A549 (cell line): ENCODE data around the gene PCNX4. TPM values are rescaled to one million over a fixed set of nuclear protein-coding genes. Genes with fewer than 3 reads are reported as not detected.

ENCODE experiments used
- ATAC-seq, 2 experiments: fragments of 200-7000 bp in 1 of 2; fragments of >200 bp in 1 of 2; cut with Nextera tagmentation in 1 of 2; cut with Tn5 transposase in 1 of 2; 3 replicates each; pipeline versions ENCODE4 v1.8.0 to v1.9.1; 2018 to 2020; ENCODE audit warnings: mild to moderate bottlenecking in 1 of 2, moderate library complexity in 1 of 2
- CTCF ChIA-PET: fragments of 300-600 bp; sonication (Branson Sonifier 250); formaldehyde crosslinking; extraction: SDS; loops from one replicate; lab custom pipeline; 2021; ENCODE audit warnings: antibody characterized with exemption, inconsistent platforms; lab: Yijun Ruan, JAX
- POLR2A ChIA-PET: fragments of 350-600 bp; formaldehyde crosslinking; extraction: SDS; loops from one replicate; lab custom pipeline; 2021; ENCODE audit warnings: antibody characterized with exemption, inconsistent platforms; lab: Yijun Ruan, JAX
- DNase-seq, 2 experiments: peaks; one replicate each; pipeline versions ENCODE4 v3.0.0 to v3.0.0-alpha.2; 2011 to 2016; ENCODE audit warnings: low read depth in 1 of 2, low spot score in 1 of 2
- FAIRE-seq: peaks from 2 replicates; lab custom pipeline; 2011; peaks lifted over from hg19 to GRCh38; lab: Jason Lieb, UNC
- H3K27ac ChIP-seq, 2 experiments: fragments of >200 bp; sonication (Bioruptor Twin); formaldehyde crosslinking; 3 replicates each; pipeline ENCODE4 v1.5.1; 2016 to 2017
- H3K4me1 ChIP-seq: fragments of >200 bp; sonication (Bioruptor Twin); formaldehyde crosslinking; 3 replicates; pipeline ENCODE4 v1.6.1; 2016
- H3K4me2 ChIP-seq: fragments of >200 bp; sonication (Bioruptor Twin); formaldehyde crosslinking; 3 replicates; pipeline ENCODE4 v1.6.1; 2016
- H3K4me3 ChIP-seq: fragments of >200 bp; sonication (Bioruptor Twin); formaldehyde crosslinking; 3 replicates; pipeline ENCODE4 v1.5.1; 2016
- H3K9me3 ChIP-seq: fragments of >200 bp; sonication (Bioruptor Twin); formaldehyde crosslinking; 3 replicates; pipeline ENCODE4 v1.6.1; 2016
- BHLHE40 ChIP-seq: IDR thresholded peaks from 2 replicates; pipeline ENCODE4 v1.6.1; 2012; ENCODE audit warnings: low read depth, low read length, inconsistent platforms
- CBX8 ChIP-seq: fragments of 200-600 bp; sonication (generic); IDR thresholded peaks from 2 replicates; pipeline ENCODE4 v1.6.1; 2016
- CEBPB ChIP-seq, 2 experiments: fragments of >200 bp in 1 of 2; sonication (Bioruptor Twin) in 1 of 2; formaldehyde crosslinking in 1 of 2; IDR thresholded peaks; 2 replicates each; pipeline ENCODE4 v1.6.1; 2012 to 2016
- CTCF ChIP-seq: fragments of >200 bp; sonication (Bioruptor Twin); formaldehyde crosslinking; IDR thresholded peaks from 3 replicates; pipeline ENCODE4 v1.5.1; 2016
- E2F6 ChIP-seq: IDR thresholded peaks from 2 replicates; pipeline ENCODE4 v1.6.1; 2012; ENCODE audit warnings: low read depth, borderline replicate concordance
- ESRRA ChIP-seq: fragments of 150-350 bp; IDR thresholded peaks from 2 replicates; pipeline ENCODE4 v1.6.1; 2014; ENCODE audit warnings: mild to moderate bottlenecking, low read length, borderline replicate concordance
- FOSL2 ChIP-seq, 2 experiments: fragments of 450-650 bp in 1 of 2; fragments of >200 bp in 1 of 2; sonication (Bioruptor Twin) in 1 of 2; formaldehyde crosslinking; IDR thresholded peaks; 2 replicates each; pipeline versions ENCODE4 v1.5.0 to v1.6.1; 2016 to 2020; ENCODE audit warnings: mild to moderate bottlenecking in 1 of 2, moderate library complexity in 1 of 2
- HES2 ChIP-seq: fragments of >200 bp; sonication (Bioruptor Twin); formaldehyde crosslinking; IDR thresholded peaks from 2 replicates; pipeline ENCODE4 v1.6.1; 2016
- HEYL ChIP-seq: fragments of 250-450 bp; sonication (Bioruptor Pico); IDR thresholded peaks from 2 replicates; pipeline ENCODE4 v1.8.0; 2021; ENCODE audit warnings: mild to moderate bottlenecking, moderate library complexity
- HOXA7 ChIP-seq: fragments of 250-450 bp; sonication (Bioruptor Pico); IDR thresholded peaks from 2 replicates; pipeline ENCODE4 v1.5.0; 2020; ENCODE audit warnings: mild to moderate bottlenecking, moderate library complexity
- NFE2L2 ChIP-seq: fragments of 150-350 bp; conservative IDR thresholded peaks from 2 replicates; pipeline ENCODE4 v1.6.1; 2014; ENCODE audit warnings: low read length
- NPAS2 ChIP-seq: fragments of 250-450 bp; sonication (Bioruptor Pico); IDR thresholded peaks from 2 replicates; pipeline ENCODE4 v1.8.0; 2022; ENCODE audit warnings: mild to moderate bottlenecking, moderate library complexity, borderline replicate concordance
- NR3C1 ChIP-seq: fragments of >200 bp; sonication (Bioruptor Twin); formaldehyde crosslinking; IDR thresholded peaks from 3 replicates; pipeline ENCODE4 v1.6.1; 2017
- PHF8 ChIP-seq: fragments of 200-600 bp; sonication (generic); IDR thresholded peaks from 2 replicates; pipeline ENCODE4 v1.6.1; 2016; ENCODE audit warnings: low read depth, mild to moderate bottlenecking, antibody characterized with exemption, moderate library complexity, borderline replicate concordance
- POLR2A ChIP-seq: IDR thresholded peaks from 2 replicates; pipeline ENCODE4 v1.6.1; 2012; ENCODE audit warnings: mild to moderate bottlenecking, low read length
- POLR2AphosphoS2 ChIP-seq: conservative IDR thresholded peaks from 2 replicates; pipeline ENCODE4 v1.6.1; 2012; ENCODE audit warnings: low read length, improper control_type of control experiment, inconsistent platforms
- RAD21 ChIP-seq, 2 experiments: fragments of >200 bp in 1 of 2; sonication (Bioruptor Twin) in 1 of 2; formaldehyde crosslinking in 1 of 2; IDR thresholded peaks in 1 of 2; conservative IDR thresholded peaks in 1 of 2; 2 replicates in 1 of 2; 3 replicates in 1 of 2; pipeline ENCODE4 v1.6.1; 2012 to 2018; ENCODE audit warnings: inconsistent platforms in 1 of 2
- RARB ChIP-seq: fragments of 250-450 bp; sonication (Bioruptor Pico); IDR thresholded peaks from 2 replicates; pipeline ENCODE4 v1.8.0; 2021; ENCODE audit warnings: mild to moderate bottlenecking, moderate library complexity
- RNF2 ChIP-seq: fragments of 200-600 bp; sonication (generic); IDR thresholded peaks from 2 replicates; pipeline ENCODE4 v1.6.1; 2016; ENCODE audit warnings: low read depth, mild to moderate bottlenecking, antibody characterized with exemption, moderate library complexity, borderline replicate concordance
- TP53 ChIP-seq: fragments of 250-450 bp; sonication (Bioruptor Pico); IDR thresholded peaks from 2 replicates; pipeline ENCODE4 v1.5.0; 2021; ENCODE audit warnings: mild to moderate bottlenecking, moderate library complexity
- ZFP36 ChIP-seq: fragments of 450-650 bp; IDR thresholded peaks from 2 replicates; pipeline ENCODE4 v1.6.1; 2014; ENCODE audit warnings: borderline replicate concordance; ENCODE audit not compliant: partially characterized antibody
- WGBS: methylation state at CpG from one replicate; pipeline ENCODE4 v1.1.6; 2017; ENCODE audit errors: missing lambda C conversion rate; 5-methylcytosine and 5-hydroxymethylcytosine counted together
- polyA plus RNA-seq, 4 experiments: library from polyadenylated mRNA; depleted of rRNA in 3 of 4; stranded (reverse); fragments of >200 nt; fragmentation: RNase III in 1 of 4; extraction: RNeasy Plus Mini Kit Qiagen cat#74134 plus additional on column Dnase treatment in 1 of 4; gene quantifications; 2 replicates in 3 of 4; 3 replicates in 1 of 4; pipeline ENCODE4 v1.2.3, GENCODE V29; 2011 to 2017

Gene PCNX4
- polyA plus RNA-seq, 2 of the 4 experiments (the other 2 are of a cell fraction) = 24.2 to 51.0 TPM

GRCh38 chr14:60085085-60085484, 6.6 kb upstream of the PCNX4 start:
- H3K27ac ChIP-seq = no peak overlapping the region
- TF ChIP-seq RARB (CRISPR knock-in tag) = no peak
- no peak for TF ChIP-seq NR3C1
- no peak for TF ChIP-seq HES2
- TF ChIP-seq POLR2AphosphoS2 = no peak
- TF ChIP-seq CBX8 = no peak
- no peak for TF ChIP-seq CTCF
- no peak for TF ChIP-seq NFE2L2
- TF ChIP-seq POLR2A = no peak
- TF ChIP-seq RAD21 (conservative IDR thresholded peaks at IDR 0.05 in 1 of 2, IDR thresholded peaks at IDR 0.05 in 1 of 2) = no peak
- no peak for TF ChIP-seq NPAS2 (CRISPR knock-in tag)
- no peak overlapping the region for H3K4me2 ChIP-seq
- no peak for DNase-seq
- no peaks in the 10 kb centered on the region for H3K9me3 ChIP-seq
- FAIRE-seq = no peak
- ATAC-seq = no peak
- POLR2A ChIA-PET = no interaction called here
- H3K4me1 ChIP-seq = no peaks in the 10 kb centered on the region
- CTCF ChIA-PET = interaction anchor here (0.9 kb wide), 1 partner anchor 80 kb away, joined by 3 read pairs; the partner anchor contains the start of gene DHRS7
- H3K4me3 ChIP-seq = no peak overlapping the region

- no peak for FAIRE-seq
- ChIA-PET POLR2A (no interaction called here), CTCF (interaction anchor here (1.5 kb wide), 1 partner anchor 80 kb away, joined by 4 read pairs; no protein-coding TSS in a partner anchor)
- Histone ChIP-seq H3K4me2 (no peak overlapping the region), H3K4me3 (no peak overlapping the region), H3K9me3 (no peaks in the 10 kb centered on the region), H3K4me1 (peaks cover 3% of the 10 kb centered on the region; the same call in 2 of the 3 replicates), H3K27ac (no peak overlapping the region)
- 68% methylated on average over 3 of the region's 3 CpGs for WGBS
- DNase-seq = no peak
- ATAC-seq = no peak
- no peak for TF ChIP-seq RAD21 (conservative IDR thresholded peaks at IDR 0.05 in 1 of 2, IDR thresholded peaks at IDR 0.05 in 1 of 2)
- TF ChIP-seq RNF2 = no peak
- no peak for TF ChIP-seq ZFP36
- TF ChIP-seq NPAS2 (CRISPR knock-in tag) = no peak
- no peak for TF ChIP-seq HEYL (CRISPR knock-in tag)
- no peak for TF ChIP-seq NFE2L2
- no peak for TF ChIP-seq E2F6
- TF ChIP-seq NR3C1 = no peak
- TF ChIP-seq CEBPB (IDR thresholded peaks at IDR 0.05) = no peak
- TF ChIP-seq FOSL2 (IDR thresholded peaks at IDR 0.05) = no peak
- TF ChIP-seq FOSL2 (CRISPR knock-in tag; IDR thresholded peaks at IDR 0.05) = no peak
- TF ChIP-seq ESRRA = no peak
- TF ChIP-seq TP53 (CRISPR knock-in tag) = no peak
- no peak for TF ChIP-seq HES2
- no peak for TF ChIP-seq CTCF
- no peak for TF ChIP-seq HOXA7 (CRISPR knock-in tag)
- no peak for TF ChIP-seq PHF8
- TF ChIP-seq BHLHE40 = no peak
These were observed 6.0 kb upstream of the PCNX4 start for GRCh38 chr14:60085693-60086092.
